GM19193 (cell line): ENCODE measurements around the gene PLEKHG1.

Source experiments
- POLR2A ChIP-seq: IDR thresholded peaks from 4 replicates; pipeline ENCODE4 v1.6.1; 2011; ENCODE audit not compliant: insufficient read depth, insufficient read length; ENCODE audit errors: extremely low read depth

PLEKHG1 gene

DNA sequence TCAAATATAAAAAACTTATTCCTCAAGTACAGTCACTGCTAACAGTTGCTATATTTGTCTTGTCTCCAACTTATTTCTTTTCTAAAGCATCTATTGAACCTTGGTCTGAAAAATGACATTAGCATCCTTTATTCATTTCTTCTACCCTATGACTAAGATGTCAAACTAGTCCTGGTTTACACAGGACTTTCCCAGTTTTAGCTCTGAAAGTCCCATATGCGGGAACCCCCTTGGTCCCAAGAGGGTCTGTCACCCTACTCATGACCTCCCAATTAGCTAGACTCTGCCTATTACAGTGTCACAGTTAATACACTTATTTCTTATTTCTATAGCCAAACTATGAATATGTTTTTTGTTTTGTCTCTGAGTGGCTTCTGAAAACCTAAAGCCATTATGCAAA is 37.1 kb downstream of the PLEKHG1 start:
- TF ChIP-seq POLR2A: no peak

DNA sequence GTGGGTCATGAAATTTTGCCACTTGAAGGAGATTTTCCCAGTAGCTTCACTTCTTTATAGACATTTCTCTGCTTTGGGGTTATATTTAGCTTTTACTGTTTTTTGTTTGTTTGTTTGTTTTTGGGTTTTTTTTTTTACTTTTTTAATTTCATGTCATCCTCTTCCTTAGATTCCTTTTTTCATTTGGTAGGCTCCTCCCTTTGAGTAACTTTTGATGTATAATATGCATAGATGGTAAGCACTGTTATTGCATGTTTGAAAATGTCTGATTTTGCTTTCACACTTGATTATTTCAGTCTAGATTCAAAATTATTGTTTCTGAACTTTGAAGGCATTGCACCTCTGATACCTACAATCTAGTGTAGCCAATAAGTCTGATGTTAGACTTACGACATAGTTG is 37.6 kb downstream of the PLEKHG1 start:
- TF ChIP-seq POLR2A: no peak

GRCh38 chr6:150638267-150638666 is 38.6 kb downstream of the PLEKHG1 start:
- TF ChIP-seq POLR2A: no peak

DNA sequence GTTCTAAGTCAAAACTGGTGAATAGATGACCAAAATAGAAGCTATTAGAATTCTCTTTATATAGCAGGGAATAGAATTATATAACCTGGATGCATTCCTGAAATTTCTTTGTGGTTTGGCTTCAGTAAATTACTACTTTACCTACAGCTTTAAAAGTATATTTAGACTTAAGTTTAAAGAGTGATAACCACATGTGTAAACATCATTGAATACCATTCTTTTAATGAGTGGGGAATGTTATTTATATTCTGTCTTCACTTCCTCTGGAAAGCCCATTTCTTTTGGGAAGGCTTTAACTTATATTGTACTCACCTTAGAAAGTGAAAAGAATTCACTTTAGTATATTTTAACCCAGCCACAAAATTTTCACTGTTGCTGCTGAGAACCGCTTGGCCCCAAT is 39.1 kb downstream of the PLEKHG1 start:
- no peak for TF ChIP-seq POLR2A

DNA sequence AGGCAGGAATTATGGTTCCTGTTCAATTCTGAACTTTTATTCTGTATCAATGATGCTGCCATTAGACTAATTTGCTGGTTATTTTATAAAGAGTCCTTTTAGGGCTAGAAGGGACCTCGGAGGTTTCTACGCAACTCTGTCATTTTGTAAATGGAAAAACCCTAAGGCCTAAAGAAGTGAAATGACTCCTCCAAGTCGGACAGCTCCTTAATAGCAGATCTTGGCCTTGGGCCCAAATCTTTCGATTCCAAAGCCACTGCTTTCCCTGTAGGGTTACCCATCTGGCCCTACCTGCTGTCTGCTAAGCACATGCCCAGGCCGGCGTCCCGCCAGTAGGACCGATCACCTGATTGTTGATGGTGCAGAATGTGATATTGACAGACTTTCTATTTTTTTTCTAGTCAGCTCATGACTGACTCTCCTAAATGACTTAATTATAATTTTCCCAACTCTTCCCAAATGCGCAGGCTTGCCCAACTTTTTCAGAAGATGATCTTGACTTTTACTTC is 40.2 kb downstream of the PLEKHG1 start:
- TF ChIP-seq POLR2A: no peak

GRCh38 chr6:150640556-150641209 is 41.0 kb downstream of the PLEKHG1 start:
- TF ChIP-seq POLR2A: no peak

- no peak for TF ChIP-seq POLR2A
Measured at GRCh38 chr6:150641398-150642139, 41.9 kb downstream of the PLEKHG1 start.

DNA sequence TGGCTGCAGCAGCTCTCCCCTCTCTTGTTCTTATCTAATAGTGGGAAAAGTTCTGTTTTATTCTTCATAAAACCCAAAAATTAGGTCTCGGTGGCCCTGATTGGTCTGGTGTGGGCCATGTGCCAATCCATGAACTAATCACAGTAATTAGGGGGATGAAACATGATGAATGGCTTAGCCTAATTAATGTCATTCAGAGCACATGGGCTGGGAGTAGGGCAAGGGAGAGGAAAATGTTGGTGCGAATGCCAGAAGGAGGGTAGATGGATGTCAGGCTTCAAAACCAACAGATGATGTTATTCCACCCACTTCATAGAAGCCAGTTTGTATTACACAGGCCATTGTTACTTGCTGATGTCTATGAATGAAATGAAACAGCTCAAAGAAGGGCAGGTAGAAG is 46.5 kb downstream of the PLEKHG1 start:
- no peak for TF ChIP-seq POLR2A

- no peak for TF ChIP-seq POLR2A
Measured at GRCh38 chr6:150647051-150647450, 47.4 kb downstream of the PLEKHG1 start.
